A673 (cell line): ENCODE data around the gene HSPB1. TPM values are rescaled to one million over a fixed set of nuclear protein-coding genes. Genes with fewer than 3 reads are reported as not detected.
A peak's percentile ranks its signal among the peaks of the same experiment; 100 is the strongest.

Experiments used
- BruUV-seq: library from RNA; stranded (reverse); fragments of 400-500 nt; replicated peaks from 2 replicates; lab custom pipeline; 2021; lab: Mats Ljungman, UMichigan
- CTCF ChIA-PET: fragments of 300-600 bp; sonication (Branson Sonifier 250); formaldehyde crosslinking; loops from one replicate; lab custom pipeline; 2022; ENCODE audit warnings: antibody characterized with exemption; lab: Charles Lee
- POLR2A ChIA-PET: fragments of 300-600 bp; sonication (Branson Sonifier 250); formaldehyde crosslinking; loops from one replicate; lab custom pipeline; 2022; ENCODE audit warnings: antibody characterized with exemption; ENCODE audit not compliant: low non-redundant PET; lab: Charles Lee
- DNase-seq: peaks from one replicate; pipeline ENCODE4 v3.0.0-alpha.2; 2015; ENCODE audit warnings: low spot score
- H3K27ac ChIP-seq: fragments of 200-600 bp; sonication (generic); 2 replicates; pipeline ENCODE4 v1.5.1; 2016; ENCODE audit warnings: mixed run types, low read depth, mild to moderate bottlenecking, mixed read lengths, antibody characterized with exemption, low read length; ENCODE audit not compliant: poor library complexity, severe bottlenecking
- H3K27me3 ChIP-seq: fragments of 200-600 bp; sonication (generic); replicated peaks from 2 replicates; pipeline ENCODE4 v1.6.1; 2017; ENCODE audit warnings: mixed run types, low read depth, mild to moderate bottlenecking, mixed read lengths, antibody characterized with exemption, low read length; ENCODE audit not compliant: insufficient read depth, poor library complexity
- H3K36me3 ChIP-seq: fragments of 200-600 bp; sonication (generic); 2 replicates; pipeline ENCODE4 v1.6.1; 2016; ENCODE audit warnings: mixed run types, mild to moderate bottlenecking, mixed read lengths, antibody characterized with exemption, low read length; ENCODE audit not compliant: insufficient read depth, poor library complexity, severe bottlenecking
- H3K4me1 ChIP-seq: fragments of 200-600 bp; sonication (generic); 2 replicates; pipeline ENCODE4 v1.6.1; 2017; ENCODE audit warnings: mixed run types, mild to moderate bottlenecking, mixed read lengths, antibody characterized with exemption, low read length; ENCODE audit not compliant: insufficient read depth, poor library complexity, severe bottlenecking
- H3K4me3 ChIP-seq: fragments of 200-600 bp; sonication (generic); 2 replicates; pipeline ENCODE4 v1.5.1; 2016; ENCODE audit warnings: low read depth, mixed run types, mild to moderate bottlenecking, mixed read lengths, low read length; ENCODE audit not compliant: poor library complexity, severe bottlenecking
- H3K9me3 ChIP-seq: fragments of 200-600 bp; sonication (generic); 2 replicates; pipeline ENCODE4 v1.6.1; 2016; ENCODE audit warnings: mixed run types, low read depth, mild to moderate bottlenecking, mixed read lengths, antibody characterized with exemption, low read length; ENCODE audit not compliant: poor library complexity, severe bottlenecking
- CTCF ChIP-seq: fragments of 300-800, 200-600 bp; sonication (generic); conservative IDR thresholded peaks from 2 replicates; pipeline ENCODE4 v1.5.1; 2017; ENCODE audit warnings: low read depth, mild to moderate bottlenecking, antibody characterized with exemption, low read length, moderate library complexity, mixed read lengths
- EZH2 ChIP-seq: fragments of 200-600 bp; sonication (generic); IDR thresholded peaks from 2 replicates; pipeline ENCODE4 v1.6.1; 2017; ENCODE audit warnings: borderline replicate concordance, low read depth, mild to moderate bottlenecking, mixed read lengths, antibody characterized with exemption, low read length; ENCODE audit not compliant: poor library complexity, severe bottlenecking
- intact Hi-C: fragments of 100-400 bp; cut with micrococcal nuclease; formaldehyde crosslinking; loops from one replicate; pipeline ENCODE4 v1.10.0; 2022; ENCODE audit not compliant: unreplicated experiment
- total RNA-seq: library from RNA; stranded (reverse); gene quantifications from 2 replicates; pipeline ENCODE4 v1.2.3, GENCODE V29; 2021

The HSPB1 gene
- total RNA-seq, 1 experiment from 2014 or later = 354 TPM

GRCh38 chr7:76330261-76330660 is 27.8 kb downstream of the HSPB1 start:
- BruUV-seq = no TSS peak
- Histone ChIP-seq H3K27ac (peak overlapping the region; percentile 41), H3K9me3 (no peaks in the 10 kb centered on the region), H3K4me3 (no peak overlapping the region), H3K4me1 (peaks cover 3% of the 10 kb centered on the region), H3K27me3 (no peaks in the 10 kb centered on the region), H3K36me3 (peaks cover 50% of the 10 kb centered on the region)
- intact Hi-C loops = no loop called here
- no peak for DNase-seq
- ChIA-PET CTCF (no interaction called here), POLR2A (no interaction called here)
- TF ChIP-seq CTCF (no peak), EZH2 (no peak)

GRCh38 chr7:76330673-76331072 is 28.2 kb downstream of the HSPB1 start:
- Histone ChIP-seq H3K9me3 (no peaks in the 10 kb centered on the region), H3K27me3 (no peaks in the 10 kb centered on the region), H3K27ac (peak overlapping the region; percentile 41), H3K4me3 (no peak overlapping the region), H3K4me1 (peaks cover 3% of the 10 kb centered on the region), H3K36me3 (peaks cover 48% of the 10 kb centered on the region)
- TF ChIP-seq CTCF (peak; percentile 38), EZH2 (no peak)
- POLR2A ChIA-PET = no interaction called here
- no peak for DNase-seq
- BruUV-seq = no TSS peak
- intact Hi-C loops = no loop called here
- CTCF ChIA-PET = no interaction called here

GRCh38 chr7:76332078-76332477 is 29.6 kb downstream of the HSPB1 start:
- peaks cover 5% of the 10 kb centered on the region for H3K4me1 ChIP-seq
- H3K36me3 ChIP-seq = peaks cover 39% of the 10 kb centered on the region
- no peak for TF ChIP-seq EZH2
- no peak for TF ChIP-seq CTCF
- BruUV-seq = no TSS peak
- no peaks in the 10 kb centered on the region for H3K27me3 ChIP-seq
- H3K27ac ChIP-seq = no peak overlapping the region
- intact Hi-C loops = no loop called here
- no peaks in the 10 kb centered on the region for H3K9me3 ChIP-seq
- CTCF ChIA-PET = no interaction called here
- POLR2A ChIA-PET = no interaction called here
- no peak for DNase-seq
- no peak overlapping the region for H3K4me3 ChIP-seq
